Forelimb muscle (tissue), 1 donor: ENCODE measurements around the gene ZNF516. TPM values are rescaled to one million over a fixed set of nuclear protein-coding genes. Genes with fewer than 3 reads are reported as not detected.

Experiments
- DNase-seq: peaks from one replicate; pipeline ENCODE4 v3.0.0-alpha.2; 2013; ENCODE audit warnings: low read depth
- polyA plus RNA-seq: library from polyadenylated mRNA; unstranded; fragments of 120-200 nt; gene quantifications from one replicate; pipeline ENCODE4 v1.2.1, GENCODE V29; 2013; ENCODE audit not compliant: insufficient read length

Gene ZNF516
- polyA plus RNA-seq, 1 donor = 39.4 TPM

DNA sequence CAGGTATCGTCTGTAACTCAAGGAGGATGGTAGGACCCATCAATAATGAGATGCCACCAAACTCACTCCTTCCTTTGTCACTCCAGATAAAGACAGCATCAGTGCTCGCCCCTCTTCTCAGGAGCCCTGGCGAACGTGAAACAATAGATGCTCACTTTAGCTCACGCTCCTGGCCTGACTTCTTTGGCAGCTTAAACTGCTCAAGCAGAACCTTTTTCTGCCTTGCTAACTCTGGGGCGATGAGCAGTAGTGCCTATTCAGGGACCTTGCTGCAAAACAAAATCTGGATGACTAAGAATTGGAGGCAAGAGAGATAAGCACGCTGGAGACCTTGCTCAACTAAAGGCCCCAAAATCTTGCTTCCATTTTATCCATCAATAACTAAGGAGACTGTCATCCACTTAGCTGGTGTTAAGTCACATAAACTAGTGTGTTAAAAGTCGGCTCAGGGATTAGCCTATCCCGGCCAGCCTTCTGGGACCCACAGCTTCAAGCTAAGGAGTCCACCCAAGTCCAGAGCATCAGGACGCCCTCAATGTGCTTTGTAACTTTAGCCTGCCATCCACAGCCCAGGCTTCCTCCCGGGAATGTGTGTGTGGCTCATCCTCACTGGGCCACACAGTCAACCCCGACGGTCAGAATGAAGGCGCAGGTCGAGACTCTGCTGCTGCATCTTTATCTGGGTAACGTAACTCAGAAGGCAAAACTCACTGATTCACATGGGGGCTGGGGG is 38.9 kb downstream of the ZNF516 start:
- DNase-seq = no peak

DNA sequence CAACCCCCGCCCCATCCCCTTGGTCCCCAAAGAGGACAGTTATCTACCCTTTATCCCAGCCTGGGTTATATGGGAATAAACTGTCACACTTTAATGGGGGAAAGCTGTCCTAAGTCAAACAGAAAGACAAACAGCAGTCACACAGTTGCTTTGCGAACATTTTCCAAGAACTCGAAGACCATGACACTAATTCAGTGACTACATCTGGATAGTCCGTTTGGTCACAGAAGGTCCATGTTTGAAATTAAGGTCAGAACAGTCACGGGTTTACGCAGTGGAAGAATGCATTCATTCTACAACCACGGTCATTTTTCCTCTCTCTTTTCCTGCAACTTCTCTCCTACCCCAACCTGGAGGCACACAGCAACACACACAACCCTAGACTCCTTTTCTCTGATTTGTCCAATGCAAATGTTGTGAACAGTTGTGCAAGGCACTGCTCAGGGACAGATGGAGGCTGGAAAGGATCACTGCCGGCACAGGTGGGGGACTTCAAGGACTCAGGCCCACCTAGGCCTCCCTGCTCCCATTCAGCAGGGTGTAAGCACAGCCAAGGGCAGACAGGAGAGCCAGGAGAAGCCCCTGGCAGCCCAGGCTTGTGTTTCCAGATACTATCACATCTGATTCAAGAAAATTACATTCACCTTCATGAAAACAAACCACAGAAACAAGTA is 39.9 kb downstream of the ZNF516 start:
- DNase-seq = no peak

DNA sequence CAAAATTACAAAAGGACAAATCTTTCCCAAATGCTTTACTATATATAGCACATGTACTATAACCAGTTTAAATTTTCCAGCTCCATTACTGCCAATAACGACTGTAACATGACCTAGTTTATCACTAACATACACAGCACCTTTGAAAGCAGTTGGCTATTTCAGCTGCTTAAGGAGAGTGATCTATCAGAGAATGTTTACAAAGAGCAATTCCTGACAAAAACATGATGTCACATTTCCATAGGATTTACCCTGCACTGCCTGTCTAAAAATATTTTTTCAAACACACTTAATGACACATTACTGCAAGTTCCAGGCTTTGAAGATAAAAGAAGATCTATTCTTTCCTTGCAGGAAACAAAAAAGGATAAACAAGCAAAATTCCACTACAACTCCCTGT is 40.6 kb downstream of the ZNF516 start:
- DNase-seq = no peak

DNA sequence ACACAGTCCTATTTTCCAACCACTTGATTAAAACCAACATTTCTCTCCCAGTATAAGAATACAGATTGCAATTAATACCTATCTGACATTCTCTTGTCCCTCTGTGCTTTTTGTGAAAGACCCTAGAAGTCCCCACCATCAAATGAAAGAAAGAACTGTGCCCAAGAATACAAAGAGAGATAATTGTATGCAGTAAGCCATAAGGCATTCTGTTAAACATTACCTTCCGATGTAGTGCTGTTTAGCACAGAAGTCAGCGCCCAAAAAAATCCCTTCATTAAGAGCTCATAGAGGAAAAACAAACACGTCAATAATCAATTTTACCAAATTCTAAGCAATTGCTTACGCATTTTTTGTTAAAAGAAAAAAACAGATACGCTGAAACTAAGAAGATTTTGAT is 41.1 kb downstream of the ZNF516 start:
- DNase-seq = no peak

DNA sequence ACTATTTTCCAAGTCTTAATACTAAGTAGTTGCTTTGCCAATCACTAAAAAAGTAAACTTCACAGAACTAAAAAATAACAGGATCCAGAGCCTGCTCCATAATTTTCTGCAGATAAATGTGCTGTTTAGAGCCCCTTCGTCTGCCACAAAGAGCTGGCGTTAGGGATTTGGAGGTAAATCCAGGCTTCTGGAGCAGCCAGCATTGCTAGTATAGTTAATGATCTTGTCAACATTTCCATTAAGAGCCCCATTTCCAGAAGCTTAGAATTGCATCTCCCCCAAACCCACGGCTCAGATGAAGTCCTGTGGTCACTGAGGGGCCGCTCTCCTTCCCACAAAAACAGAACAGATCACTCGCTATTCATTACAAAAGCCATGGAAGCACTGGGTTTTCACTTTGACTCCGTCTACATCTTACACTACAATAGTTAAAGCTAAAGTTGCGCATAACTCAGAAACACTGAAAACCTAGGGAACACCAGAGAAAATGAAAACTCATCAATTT is 41.9 kb downstream of the ZNF516 start:
- DNase-seq = no peak

DNA sequence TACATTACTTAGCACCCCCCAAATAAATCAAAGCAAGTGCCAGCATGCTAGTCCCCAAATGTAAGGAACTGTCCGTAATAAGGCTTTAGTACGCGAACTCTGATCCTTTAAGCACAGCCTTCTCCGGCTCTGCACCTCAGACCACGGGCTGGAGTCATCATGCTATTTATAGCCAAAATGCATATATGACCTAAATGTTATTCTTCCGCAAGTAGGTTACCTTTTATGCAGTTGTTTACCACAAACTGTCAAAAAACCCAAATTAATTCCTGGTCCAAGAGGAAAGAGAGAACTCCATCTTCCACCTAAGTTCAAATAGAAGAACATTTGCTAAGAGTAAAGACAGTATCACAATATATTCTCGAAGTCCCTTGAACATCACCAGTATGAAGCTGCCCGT is 42.7 kb downstream of the ZNF516 start:
- DNase-seq = no peak

DNA sequence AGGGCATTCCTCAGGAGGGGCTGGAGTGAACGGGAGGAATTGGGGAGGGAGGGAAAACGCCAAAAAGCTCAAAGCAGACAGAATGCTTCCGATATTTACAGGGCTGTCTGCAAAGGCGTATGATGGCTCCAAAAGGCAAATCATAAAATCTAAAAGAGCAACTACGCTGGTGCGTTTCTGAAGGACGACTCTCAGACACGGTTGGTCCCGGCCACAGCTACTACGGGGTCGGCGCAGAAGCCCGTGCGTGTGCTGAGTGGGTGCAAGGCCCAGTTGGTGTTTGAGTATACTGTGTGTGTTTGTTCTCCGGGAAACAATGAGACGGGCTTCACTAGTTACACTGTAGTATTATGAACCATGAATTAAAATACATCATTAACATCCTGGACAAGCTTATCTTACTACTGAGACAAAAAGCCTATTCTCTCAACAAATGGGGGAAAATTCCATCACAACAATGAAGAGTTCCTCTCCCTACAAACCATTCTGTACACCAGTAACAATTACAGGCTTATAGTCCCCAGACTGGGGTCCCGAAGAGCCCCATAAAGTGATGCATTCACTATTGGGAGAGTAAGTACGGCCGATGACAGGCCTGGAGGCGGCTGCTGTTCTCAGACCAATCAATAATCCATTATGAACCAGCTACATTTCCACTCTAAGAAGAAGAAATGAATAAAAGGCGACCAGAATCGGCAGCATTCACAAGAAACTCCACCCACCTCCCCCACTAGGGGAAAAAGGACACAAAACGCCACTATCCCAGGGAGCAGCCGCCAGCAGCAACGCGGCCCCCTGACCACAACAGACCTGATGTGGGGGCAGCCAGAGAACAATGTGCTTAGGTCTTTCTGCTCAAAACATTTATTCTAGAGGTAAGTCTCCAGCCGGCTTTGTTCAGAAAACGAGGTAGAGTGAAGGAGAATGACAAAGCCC is 43.4 kb downstream of the ZNF516 start:
- no peak for DNase-seq

DNA sequence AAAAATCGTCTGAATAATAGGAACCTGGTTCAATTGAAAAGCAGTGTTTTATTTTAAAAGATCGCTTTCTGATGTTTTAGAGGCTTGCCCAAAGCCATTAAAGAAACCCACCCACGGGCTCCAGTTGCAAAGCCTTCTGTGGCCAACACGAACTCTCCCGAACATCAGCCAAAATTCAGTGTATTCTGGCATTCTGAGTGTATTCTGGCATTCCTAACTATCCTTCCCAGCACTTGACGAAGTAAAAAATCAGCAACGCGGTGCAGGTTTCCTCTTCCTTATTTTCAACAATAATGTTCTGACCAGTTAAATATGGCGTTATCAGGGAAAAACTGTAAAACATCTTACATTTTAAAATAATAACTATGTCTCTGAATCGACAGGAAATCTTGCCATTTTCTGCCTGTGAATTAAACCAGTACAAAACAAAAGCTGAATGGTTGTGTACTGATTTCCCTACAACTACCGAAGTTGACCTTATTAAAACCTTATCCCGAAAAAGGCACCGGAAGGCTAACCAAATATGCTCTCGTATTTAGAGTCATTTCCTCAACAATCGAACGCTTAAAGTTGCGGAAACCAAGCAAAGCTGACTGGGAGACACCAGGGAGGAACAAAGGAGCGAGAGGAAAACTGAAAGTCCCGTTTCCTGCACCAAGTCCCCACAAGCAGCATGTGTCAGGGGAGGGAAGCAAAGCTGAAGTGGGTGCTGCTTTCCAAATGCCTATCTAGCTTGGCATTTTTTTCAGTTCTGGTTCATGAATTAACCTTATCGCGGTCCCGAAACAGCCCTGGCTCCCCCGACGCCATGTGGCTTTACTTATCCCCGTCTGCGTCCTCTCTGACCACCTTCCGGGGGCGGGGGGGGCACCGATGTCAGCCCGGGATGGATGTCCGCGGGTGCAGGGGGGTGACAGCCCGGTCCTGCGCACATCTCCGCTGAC is 44.3 kb downstream of the ZNF516 start:
- peak; percentile 48 for DNase-seq

DNA sequence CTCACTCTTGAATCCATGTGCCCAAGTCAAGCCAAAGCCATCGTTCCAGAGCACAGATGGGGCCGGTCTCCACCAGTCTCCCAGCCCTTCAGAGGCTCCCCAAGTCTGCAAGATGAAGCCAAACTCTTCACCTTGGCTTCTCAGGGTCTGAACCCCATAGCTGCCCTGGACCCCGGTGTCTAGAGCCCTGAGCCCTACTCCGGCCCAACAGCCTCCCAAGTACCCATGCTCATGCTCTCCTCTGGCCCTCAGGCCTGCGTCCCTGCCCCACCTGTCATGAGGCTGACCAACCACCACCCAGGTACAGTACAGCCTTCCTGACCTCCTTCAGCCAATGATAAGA is 46.0 kb downstream of the ZNF516 start:
- DNase-seq = no peak

DNA sequence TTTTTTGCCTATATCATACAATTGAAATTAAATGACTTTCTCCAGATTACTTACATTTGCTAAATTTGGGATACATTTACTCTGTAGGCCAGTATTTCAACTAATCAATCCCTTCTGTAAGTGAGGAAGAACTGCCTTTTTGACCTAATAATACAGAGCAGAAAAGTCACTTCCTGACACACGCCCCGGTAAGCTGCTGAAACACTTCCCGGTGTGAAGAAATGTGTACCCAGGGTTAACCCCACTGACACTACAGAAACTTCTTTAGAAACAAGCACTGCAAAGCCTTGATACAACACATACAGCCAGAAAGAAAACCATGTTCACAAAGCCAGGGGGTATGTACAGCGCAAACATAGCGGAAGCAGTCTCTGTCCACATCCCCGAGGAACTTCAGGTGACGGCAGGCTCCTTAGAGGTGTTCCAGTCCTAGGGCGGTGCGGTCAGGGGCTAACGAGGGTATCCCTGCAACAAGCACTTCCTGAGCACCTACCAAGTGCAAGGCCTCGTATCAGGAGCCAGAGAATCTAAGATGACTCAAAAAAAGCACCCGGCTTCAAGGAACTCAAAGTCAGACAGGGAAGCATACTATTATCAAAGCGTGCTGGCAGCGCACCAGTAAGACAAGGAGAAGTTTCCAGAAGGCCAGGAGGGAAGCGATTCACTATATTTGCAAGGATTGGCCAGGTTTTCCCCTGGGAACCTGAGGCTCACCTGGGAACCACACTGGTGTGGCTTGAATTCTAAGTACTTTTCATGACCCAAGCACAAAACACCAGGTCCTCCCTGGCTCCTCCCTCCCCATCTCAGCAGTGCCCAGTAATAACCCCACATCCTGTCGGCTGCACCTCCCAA is 46.6 kb downstream of the ZNF516 start:
- DNase-seq = no peak

DNA sequence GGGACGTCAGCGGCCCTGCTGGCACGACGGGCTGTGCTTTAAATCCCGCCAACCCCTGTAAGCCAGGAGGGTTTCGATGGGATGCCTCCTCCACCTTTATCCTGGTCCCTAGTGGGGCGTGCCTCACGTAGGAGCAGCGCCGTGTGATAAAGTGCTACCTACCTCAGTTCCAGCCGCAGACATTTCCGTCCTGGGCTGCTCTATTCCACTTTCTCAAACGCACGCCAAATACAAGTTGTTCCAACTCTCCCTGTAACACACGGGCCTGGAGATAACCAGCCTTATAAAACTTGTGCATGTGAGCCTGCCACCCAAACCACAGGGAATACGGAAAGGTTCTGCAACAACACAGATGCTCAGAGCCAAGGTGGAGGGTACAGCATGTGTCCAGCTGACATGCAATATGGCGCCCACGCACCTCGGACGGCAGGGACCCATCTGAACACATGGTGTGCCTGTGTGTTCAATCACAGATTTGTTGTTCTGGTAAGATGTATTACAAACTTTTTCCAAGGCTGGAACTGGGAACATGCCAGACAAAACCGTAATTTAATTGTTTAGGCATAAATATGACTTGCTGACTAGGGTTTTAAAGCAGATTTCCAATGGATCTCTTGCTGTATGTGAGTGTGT is 47.7 kb downstream of the ZNF516 start:
- DNase-seq = no peak

DNA sequence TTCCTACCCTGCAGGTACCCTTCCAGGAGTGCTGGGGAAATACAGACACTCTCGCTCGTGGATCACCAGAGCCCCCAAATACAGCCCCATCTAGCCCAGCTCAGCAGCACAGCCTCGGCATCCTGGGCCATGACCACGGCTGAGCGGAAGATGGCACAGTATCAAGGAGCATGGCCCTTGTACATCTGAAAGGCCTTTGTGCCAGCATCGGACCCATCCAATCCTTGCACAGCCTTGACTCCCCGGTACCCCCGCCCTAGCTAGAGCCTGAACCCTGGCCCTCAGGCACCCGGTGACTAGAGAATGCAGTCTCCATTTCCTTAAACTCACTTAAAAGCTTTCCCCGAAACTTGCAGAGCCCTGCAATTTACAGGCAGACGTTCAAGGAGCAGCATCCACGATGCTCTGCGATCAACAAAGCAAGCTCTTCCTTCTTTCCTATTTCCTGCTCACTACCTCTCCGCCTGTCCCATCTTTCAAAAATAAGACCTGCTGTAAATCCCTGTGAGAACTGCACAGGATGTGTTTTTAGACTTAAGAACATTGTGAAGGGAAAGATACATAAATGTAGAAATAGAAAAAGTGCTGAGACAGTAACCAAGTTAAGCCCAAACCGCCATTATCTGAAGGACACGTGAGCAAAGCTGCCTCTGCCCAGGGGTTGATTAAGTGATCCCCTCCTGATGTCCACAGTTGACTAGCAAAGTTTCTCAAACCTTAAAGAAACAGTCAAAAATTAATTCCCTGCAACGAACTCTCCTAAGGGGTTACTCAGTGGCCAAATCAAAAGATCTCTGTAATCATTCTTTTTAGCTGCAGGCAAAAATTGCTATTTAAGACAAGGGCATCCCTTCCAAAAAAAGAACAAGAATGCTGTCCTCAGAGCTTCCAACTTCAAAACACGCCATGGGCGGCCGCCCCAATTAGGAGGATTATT is 48.5 kb downstream of the ZNF516 start:
- DNase-seq = no peak

DNA sequence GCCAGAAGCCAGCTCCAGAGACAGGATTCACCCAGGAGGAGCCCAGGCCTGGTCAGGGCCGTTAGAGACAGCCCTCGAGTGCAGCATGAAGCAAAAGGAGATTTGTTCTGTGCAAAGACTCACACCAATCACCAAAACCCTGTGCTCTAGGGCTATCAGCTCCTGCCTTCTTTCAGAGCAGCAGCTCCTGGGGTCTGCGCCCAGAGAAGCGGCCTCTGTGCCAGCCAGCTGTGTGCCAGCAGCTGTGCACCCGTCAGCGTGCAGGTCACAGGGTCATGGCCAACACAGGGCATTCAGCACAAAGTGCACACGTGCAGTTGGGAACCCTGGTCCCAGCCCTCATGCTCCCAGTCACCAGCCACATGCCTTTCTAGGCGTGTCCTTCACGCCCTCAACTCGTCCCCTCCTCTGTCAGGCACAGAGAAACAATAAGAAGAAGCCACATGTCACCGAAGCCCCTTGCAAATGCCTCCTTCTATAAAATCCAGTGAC is 49.3 kb downstream of the ZNF516 start:
- DNase-seq = no peak

DNA sequence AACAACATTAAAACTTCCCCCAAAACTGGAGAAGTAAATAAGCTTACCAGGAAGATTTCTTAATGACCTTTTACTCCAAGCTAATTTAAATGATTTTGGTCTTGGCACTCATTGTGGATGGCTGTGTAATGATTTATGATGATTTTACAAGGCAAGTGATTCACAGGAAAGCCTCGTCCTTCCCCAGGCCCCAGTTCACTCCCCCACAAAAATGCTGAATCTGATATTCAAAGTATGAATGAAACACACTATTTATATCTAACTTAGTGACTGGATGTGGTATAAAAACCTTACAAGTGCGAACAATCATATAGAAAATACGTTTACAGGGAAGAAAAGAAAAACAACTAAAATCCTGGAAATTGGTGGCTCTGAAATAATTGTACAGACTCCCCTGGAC is 49.8 kb downstream of the ZNF516 start:
- no peak for DNase-seq

DNA sequence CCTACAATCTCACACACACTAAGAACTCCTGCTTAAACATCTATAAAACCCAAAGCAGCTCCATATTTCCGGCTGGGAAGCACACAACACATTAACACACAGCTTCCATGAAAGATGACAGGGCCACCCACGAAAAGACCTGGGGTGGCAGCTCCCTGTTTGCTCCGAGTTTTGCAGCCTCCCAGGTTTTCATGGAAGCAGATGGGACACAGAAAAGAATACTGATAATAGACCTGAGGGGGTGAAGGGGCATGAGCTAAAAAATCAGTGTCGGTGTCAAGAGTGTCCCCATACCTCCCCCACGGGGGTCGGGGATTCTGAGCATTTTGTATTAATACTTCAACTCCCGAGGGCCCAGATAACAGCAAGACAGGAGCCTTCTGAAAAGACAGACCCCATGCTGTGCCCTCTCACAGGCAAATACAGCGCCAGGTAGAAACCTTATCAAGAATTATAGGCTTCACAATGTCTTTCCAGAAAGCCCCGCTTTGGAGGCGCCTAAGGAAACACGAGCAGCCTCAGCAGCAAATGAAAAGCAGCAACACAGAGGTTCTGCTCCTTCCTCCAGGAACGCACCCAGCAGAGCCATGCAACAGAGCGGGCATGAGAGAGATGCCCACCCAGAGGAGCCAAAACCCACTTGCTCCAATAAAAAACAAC is 50.5 kb downstream of the ZNF516 start:
- no peak for DNase-seq

DNA sequence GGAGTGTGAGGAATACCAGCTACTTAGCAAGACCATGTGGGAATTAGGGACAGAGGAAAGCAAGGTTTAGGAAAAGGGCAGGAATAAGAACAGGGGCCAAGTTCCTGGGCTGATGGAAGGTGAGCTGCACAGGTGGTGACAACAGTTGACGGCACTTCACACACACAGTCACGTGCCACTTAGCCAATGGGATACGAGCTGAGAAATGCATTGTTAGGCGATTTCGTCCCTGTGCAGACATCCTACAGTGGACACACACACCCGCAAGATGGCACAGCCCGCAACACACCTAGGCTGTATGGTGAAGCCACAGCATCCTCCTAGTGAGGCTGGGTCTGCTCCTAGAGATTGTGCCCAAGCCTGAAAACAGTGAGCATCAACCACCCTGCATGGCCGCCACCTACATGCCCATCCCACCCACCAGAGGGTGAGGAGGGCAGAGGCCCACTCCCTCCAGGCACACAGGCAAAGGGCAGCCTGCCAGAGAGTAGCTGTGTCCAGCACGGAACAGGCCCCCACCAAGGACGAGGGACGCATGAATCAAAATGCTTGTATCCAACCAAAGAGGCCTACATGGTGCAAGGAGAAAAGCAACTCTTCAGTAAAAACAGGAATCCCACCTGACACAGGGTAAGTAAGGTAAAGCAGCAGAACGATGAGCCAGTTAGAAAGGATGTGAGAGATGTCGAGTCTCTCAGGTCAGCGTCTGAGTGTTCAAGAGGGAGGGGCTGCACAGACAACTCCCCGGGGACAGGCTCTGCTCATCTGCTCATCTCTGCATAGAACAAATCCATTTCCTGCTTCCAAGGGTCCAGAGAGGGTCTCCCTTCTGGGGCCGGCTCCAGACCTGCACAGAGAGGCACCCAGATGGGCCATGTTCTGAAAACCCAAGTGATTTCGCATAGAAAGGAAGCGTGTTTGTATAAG is 51.3 kb downstream of the ZNF516 start:
- no peak for DNase-seq
